Caco-2 (cell line): ENCODE measurements around the gene PLIN1. TPM values are rescaled to one million over a fixed set of nuclear protein-coding genes. Genes with fewer than 3 reads are reported as not detected.
"Not testable (repeated sequence)": the region's sequence is repeated elsewhere in the genome, so short reads cannot be mapped to it uniquely, and the experiment has no call there.

Source experiments
- BruUV-seq: library from RNA; stranded (reverse); fragments of 400-500 nt; replicated peaks from 2 replicates; lab custom pipeline; 2021; lab: Mats Ljungman, UMichigan
- CTCF ChIA-PET: fragments of 300-600 bp; sonication (Branson Sonifier 250); formaldehyde crosslinking; loops from one replicate; lab custom pipeline; 2022; ENCODE audit warnings: antibody characterized with exemption; lab: Charles Lee
- POLR2A ChIA-PET: fragments of 300-600 bp; sonication (Branson Sonifier 250); formaldehyde crosslinking; loops from one replicate; lab custom pipeline; 2022; ENCODE audit warnings: antibody characterized with exemption; lab: Charles Lee
- DNase-seq, 2 experiments: peaks; one replicate each; pipeline versions ENCODE4 v3.0.0 to v3.0.0-alpha.2; 2020 to 2022
- H3K27me3 ChIP-seq: replicated peaks from 2 replicates; pipeline ENCODE4 v1.6.0; 2011; ENCODE audit warnings: low read length; ENCODE audit not compliant: control insufficient read depth, insufficient read depth
- H3K36me3 ChIP-seq: 2 replicates; pipeline ENCODE4 v1.5.1; 2011; ENCODE audit warnings: low read length; ENCODE audit not compliant: control insufficient read depth, insufficient read depth
- H3K4me1 ChIP-seq: fragments of 250-450 bp; sonication (Bioruptor Pico); 2 replicates; pipeline ENCODE4 v1.5.1; 2020; ENCODE audit warnings: mild to moderate bottlenecking
- H3K4me3 ChIP-seq: 2 replicates; pipeline ENCODE4 v1.5.1; 2011; ENCODE audit warnings: low read depth, mild to moderate bottlenecking, control low read depth, low read length
- H3K9me3 ChIP-seq: fragments of 250-450 bp; sonication (Bioruptor Pico); 2 replicates; pipeline ENCODE4 v1.5.1; 2020; ENCODE audit warnings: mild to moderate bottlenecking, moderate library complexity
- H3K27ac Mint-ChIP-seq: one replicate; pipeline ENCODE4 v1.8.0; 2022; ENCODE audit warnings: mixed read lengths; ENCODE audit not compliant: unreplicated experiment
- H3K27me3 Mint-ChIP-seq: one replicate; pipeline ENCODE4 v1.8.0; 2022; ENCODE audit warnings: mixed read lengths; ENCODE audit not compliant: insufficient read depth, unreplicated experiment
- H3K36me3 Mint-ChIP-seq: one replicate; pipeline ENCODE4 v1.8.0; 2022; ENCODE audit warnings: mild to moderate bottlenecking, mixed read lengths; ENCODE audit not compliant: insufficient read depth, unreplicated experiment
- H3K4me1 Mint-ChIP-seq: one replicate; pipeline ENCODE4 v1.8.0; 2022; ENCODE audit warnings: low read depth, mixed read lengths; ENCODE audit not compliant: unreplicated experiment
- H3K4me3 Mint-ChIP-seq: one replicate; pipeline ENCODE4 v1.8.0; 2022; ENCODE audit warnings: mild to moderate bottlenecking, moderate library complexity, mixed read lengths; ENCODE audit not compliant: unreplicated experiment
- H3K9me3 Mint-ChIP-seq: one replicate; pipeline ENCODE4 v1.8.0; 2022; ENCODE audit warnings: mixed read lengths; ENCODE audit not compliant: unreplicated experiment
- CTCF ChIP-seq, 2 experiments: fragments of 200-600 bp in 1 of 2; IDR thresholded peaks; 1 replicate in 1 of 2; 2 replicates in 1 of 2; pipeline versions ENCODE4 v1.5.1 to v1.8.0; 2011 to 2022; ENCODE audit warnings: antibody characterized with exemption in 1 of 2, control low read depth in 1 of 2, inconsistent platforms in 1 of 2, low read depth in 1 of 2, low read length in 1 of 2, mild to moderate bottlenecking in 1 of 2, moderate library complexity in 1 of 2; ENCODE audit not compliant: insufficient read depth in 1 of 2, severe bottlenecking in 1 of 2, unreplicated experiment in 1 of 2
- intact Hi-C: fragments of 100-400 bp; cut with micrococcal nuclease; formaldehyde crosslinking; loops from one replicate; pipeline ENCODE4 v1.10.0; 2022; ENCODE audit not compliant: unreplicated experiment
- total RNA-seq: library from RNA; stranded (reverse); gene quantifications from 2 replicates; pipeline ENCODE4 v1.2.3, GENCODE V29; 2022

The PLIN1 gene
- total RNA-seq, 1 experiment from 2014 or later: not detected

- DNase-seq: no peak
- no peak overlapping the region for H3K27ac Mint-ChIP-seq
- BruUV-seq: no TSS peak
- CTCF ChIA-PET: no interaction called here
- TF ChIP-seq CTCF (IDR thresholded peaks at IDR 0.05; ENCODE audit: insufficient read depth in 1 of 2, low read depth in 1 of 2, low read length in 1 of 2, severe bottlenecking in 1 of 2, unreplicated experiment in 1 of 2): no peak
- no peak overlapping the region for H3K4me3 Mint-ChIP-seq
- no peaks in the 10 kb centered on the region for H3K4me1 Mint-ChIP-seq
- Histone ChIP-seq H3K4me1 (no peaks in the 10 kb centered on the region), H3K4me3 (no peak overlapping the region), H3K36me3 (no peaks in the 10 kb centered on the region), H3K27me3 (no peaks in the 10 kb centered on the region), H3K9me3 (no peaks in the 10 kb centered on the region)
- intact Hi-C loops: loop anchor here (5.0 kb wide), 1 partner anchor 36 kb away; the partner anchor contains the start of gene KIF7
- no peaks in the 10 kb centered on the region for H3K36me3 Mint-ChIP-seq
- POLR2A ChIA-PET: no interaction called here
- H3K9me3 Mint-ChIP-seq: no peaks in the 10 kb centered on the region
- H3K27me3 Mint-ChIP-seq: no peaks in the 10 kb centered on the region
Observed at GRCh38 chr15:89693696-89694095, 14.5 kb upstream of the PLIN1 start.

GRCh38 chr15:89693091-89693490 is 13.9 kb upstream of the PLIN1 start:
- no peak overlapping the region for H3K4me3 Mint-ChIP-seq
- no peaks in the 10 kb centered on the region for H3K36me3 Mint-ChIP-seq
- Histone ChIP-seq H3K36me3 (no peaks in the 10 kb centered on the region), H3K4me3 (no peak overlapping the region), H3K9me3 (no peaks in the 10 kb centered on the region), H3K4me1 (no peaks in the 10 kb centered on the region), H3K27me3 (no peaks in the 10 kb centered on the region)
- TF ChIP-seq CTCF (IDR thresholded peaks at IDR 0.05; ENCODE audit: insufficient read depth in 1 of 2, low read depth in 1 of 2, low read length in 1 of 2, severe bottlenecking in 1 of 2, unreplicated experiment in 1 of 2): no peak
- intact Hi-C loops: loop anchor here (5.0 kb wide), 1 partner anchor 36 kb away; the partner anchor contains the start of gene KIF7
- no peak for DNase-seq
- BruUV-seq: no TSS peak
- H3K4me1 Mint-ChIP-seq: no peaks in the 10 kb centered on the region
- no peaks in the 10 kb centered on the region for H3K27me3 Mint-ChIP-seq
- CTCF ChIA-PET: no interaction called here
- POLR2A ChIA-PET: no interaction called here
- H3K9me3 Mint-ChIP-seq: no peaks in the 10 kb centered on the region
- H3K27ac Mint-ChIP-seq: no peak overlapping the region

GRCh38 chr15:89690276-89691218 is 11.4 kb upstream of the PLIN1 start, which contains the start of the genes PEX11A and WDR93:
Gene PEX11A (minus strand): TSS chr15:89690754. CDS start chr15:89690632, 122 bp downstream.
Gene WDR93 (plus strand): TSS chr15:89690811. CDS start chr15:89701747, 10,936 bp downstream.
- Histone ChIP-seq H3K4me3 (peak within 1 kb of the TSS; percentile 87), H3K27me3 (no peaks in the 10 kb centered on the region), H3K9me3 (no peaks in the 10 kb centered on the region), H3K36me3 (no peaks in the 10 kb centered on the region), H3K4me1 (no peaks in the 10 kb centered on the region)
- intact Hi-C loops: loop anchor here (5.0 kb wide), 1 partner anchor 33 kb away; the partner anchor contains the start of gene KIF7
- peak; percentile 76 to 85 for DNase-seq
- no peaks in the 10 kb centered on the region for H3K4me1 Mint-ChIP-seq
- H3K27me3 Mint-ChIP-seq: no peaks in the 10 kb centered on the region
- BruUV-seq: no TSS peak
- peak within 1 kb of the TSS; percentile 6 for H3K27ac Mint-ChIP-seq
- no peak for TF ChIP-seq CTCF (IDR thresholded peaks at IDR 0.05; ENCODE audit: insufficient read depth in 1 of 2, low read depth in 1 of 2, low read length in 1 of 2, severe bottlenecking in 1 of 2, unreplicated experiment in 1 of 2)
- H3K9me3 Mint-ChIP-seq: no peaks in the 10 kb centered on the region
- ChIA-PET POLR2A (no interaction called here), CTCF (no interaction called here)
- peak within 1 kb of the TSS; percentile 87 for H3K4me3 Mint-ChIP-seq
- no peaks in the 10 kb centered on the region for H3K36me3 Mint-ChIP-seq

GRCh38 chr15:89689930-89690275 is 10.7 kb upstream of the PLIN1 start:
- H3K36me3 Mint-ChIP-seq, H3K4me1 Mint-ChIP-seq, DNase-seq, POLR2A ChIA-PET, H3K27me3 ChIP-seq, BruUV-seq, CTCF ChIA-PET, H3K9me3 Mint-ChIP-seq, H3K4me1 ChIP-seq, H3K36me3 ChIP-seq, H3K27me3 Mint-ChIP-seq, H3K9me3 ChIP-seq: not testable (repeated sequence)
- Mint-ChIP-seq H3K27ac (peak overlapping the region; percentile 6), H3K4me3 (peak overlapping the region; percentile 87)
- intact Hi-C loops: loop anchor here (5.0 kb wide), 1 partner anchor 33 kb away; the partner anchor contains the start of gene KIF7
- H3K4me3 ChIP-seq: peak overlapping the region; percentile 87
